Mesendoderm (in vitro differentiated cells): ENCODE measurements around the gene SDC4.

ENCODE experiments used
- DNase-seq: peaks from one replicate; pipeline ENCODE4 v3.0.0; 2013
- H2AK5ac ChIP-seq: 2 replicates; pipeline ENCODE4 v1.6.1; 2013; ENCODE audit warnings: low read length, inconsistent platforms
- H2BK120ac ChIP-seq: 2 replicates; pipeline ENCODE4 v1.6.1; 2013; ENCODE audit warnings: low read depth, mild to moderate bottlenecking, low read length, moderate library complexity, mixed read lengths
- H2BK15ac ChIP-seq: replicated peaks from 2 replicates; pipeline ENCODE4 v1.6.1; 2013; ENCODE audit warnings: low read depth, mild to moderate bottlenecking, moderate library complexity
- H2BK5ac ChIP-seq: 2 replicates; pipeline ENCODE4 v1.6.1; 2013; ENCODE audit warnings: low read length, inconsistent platforms
- H3K18ac ChIP-seq: 2 replicates; pipeline ENCODE4 v1.6.1; 2013; ENCODE audit warnings: mild to moderate bottlenecking, low read length, mixed read lengths
- H3K23ac ChIP-seq: one replicate; pipeline ENCODE4 v1.6.1; 2013; ENCODE audit warnings: low read length
- H3K27ac ChIP-seq: 2 replicates; pipeline ENCODE4 v1.5.1; 2013; ENCODE audit warnings: low read depth, mild to moderate bottlenecking, inconsistent platforms, low read length, moderate library complexity
- H3K27me3 ChIP-seq: 2 replicates; pipeline ENCODE4 v1.6.1; 2013; ENCODE audit warnings: low read length, control low read depth, mild to moderate bottlenecking, inconsistent platforms; ENCODE audit not compliant: insufficient read depth, poor library complexity
- H3K36me3 ChIP-seq: 2 replicates; pipeline ENCODE4 v1.6.1; 2013; ENCODE audit warnings: low read length, inconsistent platforms; ENCODE audit not compliant: control insufficient read depth, insufficient read depth
- H3K4ac ChIP-seq: one replicate; pipeline ENCODE4 v1.6.1; 2013; ENCODE audit warnings: low read depth, mild to moderate bottlenecking, low read length, moderate library complexity
- H3K4me1 ChIP-seq: 2 replicates; pipeline ENCODE4 v1.6.1; 2013; ENCODE audit warnings: low read depth, low read length, inconsistent platforms; ENCODE audit not compliant: control insufficient read depth
- H3K4me2 ChIP-seq: 2 replicates; pipeline ENCODE4 v1.6.1; 2013; ENCODE audit warnings: low read length
- H3K4me3 ChIP-seq: 2 replicates; pipeline ENCODE4 v1.5.1; 2013; ENCODE audit warnings: mild to moderate bottlenecking, low read length
- H3K56ac ChIP-seq: one replicate; pipeline ENCODE4 v1.6.1; 2013; ENCODE audit warnings: low read length
- H3K79me1 ChIP-seq: 2 replicates; pipeline ENCODE4 v1.6.1; 2013; ENCODE audit warnings: low read length, inconsistent platforms
- H3K79me2 ChIP-seq: 2 replicates; pipeline ENCODE4 v1.6.1; 2013; ENCODE audit warnings: mild to moderate bottlenecking, low read length; ENCODE audit not compliant: control insufficient read depth, insufficient read depth
- H3K9ac ChIP-seq: 2 replicates; pipeline ENCODE4 v1.6.1; 2013; ENCODE audit warnings: low read length, inconsistent platforms
- H4K5ac ChIP-seq: one replicate; pipeline ENCODE4 v1.6.1; 2013; ENCODE audit warnings: low read length
- H4K8ac ChIP-seq: one replicate; pipeline ENCODE4 v1.6.1; 2013; ENCODE audit warnings: low read depth, mild to moderate bottlenecking, control low read depth, low read length, moderate library complexity
- WGBS: extraction: QIAGEN DNeasy Blood & Tissue Kit; methylation state at CpG from one replicate; pipeline ENCODE4 v1.1.7; 2013; ENCODE audit warnings: low lambda C conversion rate, missing lambda C conversion rate; ENCODE audit not compliant: insufficient coverage; ENCODE audit errors: extremely low coverage; 5-methylcytosine and 5-hydroxymethylcytosine counted together

SDC4 gene

GRCh38 chr20:45312241-45312640 is 36.0 kb downstream of the SDC4 start:
- Histone ChIP-seq H4K5ac (no peak overlapping the region), H3K27me3 (no peaks in the 10 kb centered on the region), H3K4ac (no peak overlapping the region), H3K79me1 (no peaks in the 10 kb centered on the region), H3K23ac (no peak overlapping the region), H2BK15ac (no peak overlapping the region), H3K9ac (no peak overlapping the region), H3K27ac (no peak overlapping the region), H3K36me3 (no peaks in the 10 kb centered on the region), H4K8ac (no peak overlapping the region), H3K18ac (no peak overlapping the region), H2BK5ac (no peak overlapping the region), H3K56ac (peak overlapping the region; percentile 0), H3K4me2 (peak overlapping the region; percentile 63), H2BK120ac (no peak overlapping the region), H2AK5ac (no peak overlapping the region), H3K4me1 (no peaks in the 10 kb centered on the region), H3K4me3 (no peak overlapping the region), H3K79me2 (no peaks in the 10 kb centered on the region)
- no CpG with 5 or more reads among the region's 21 CpGs for WGBS
- no peak for DNase-seq

GRCh38 chr20:45311589-45312211 is 36.5 kb downstream of the SDC4 start:
- Histone ChIP-seq H3K18ac (no peak overlapping the region), H3K23ac (no peak overlapping the region), H4K5ac (no peak overlapping the region), H2AK5ac (no peak overlapping the region), H3K27ac (no peak overlapping the region), H3K4ac (no peak overlapping the region), H3K4me2 (peak overlapping the region; percentile 63), H3K79me2 (no peaks in the 10 kb centered on the region), H3K56ac (no peak overlapping the region), H3K79me1 (no peaks in the 10 kb centered on the region), H2BK5ac (no peak overlapping the region), H3K27me3 (no peaks in the 10 kb centered on the region), H2BK120ac (no peak overlapping the region), H2BK15ac (no peak overlapping the region), H3K9ac (peak overlapping the region; percentile 35), H4K8ac (no peak overlapping the region), H3K4me3 (no peak overlapping the region), H3K4me1 (no peaks in the 10 kb centered on the region), H3K36me3 (no peaks in the 10 kb centered on the region)
- no CpG with 5 or more reads among the region's 45 CpGs for WGBS
- peak; percentile 82 for DNase-seq

- no peaks in the 10 kb centered on the region for H3K79me2 ChIP-seq
- WGBS: no CpG with 5 or more reads among the region's 3 CpGs
- no peak overlapping the region for H3K4me2 ChIP-seq
- H3K4me1 ChIP-seq: no peaks in the 10 kb centered on the region
- DNase-seq: no peak
- H3K27ac ChIP-seq: no peak overlapping the region
- H3K27me3 ChIP-seq: no peaks in the 10 kb centered on the region
- H2BK120ac ChIP-seq: no peak overlapping the region
- no peak overlapping the region for H2BK15ac ChIP-seq
- no peak overlapping the region for H4K5ac ChIP-seq
- no peaks in the 10 kb centered on the region for H3K36me3 ChIP-seq
- no peak overlapping the region for H2AK5ac ChIP-seq
- H3K4me3 ChIP-seq: no peak overlapping the region
- H4K8ac ChIP-seq: no peak overlapping the region
- H2BK5ac ChIP-seq: no peak overlapping the region
- H3K4ac ChIP-seq: no peak overlapping the region
- no peak overlapping the region for H3K9ac ChIP-seq
- H3K18ac ChIP-seq: no peak overlapping the region
- H3K56ac ChIP-seq: no peak overlapping the region
- H3K23ac ChIP-seq: no peak overlapping the region
- no peaks in the 10 kb centered on the region for H3K79me1 ChIP-seq
Measured at GRCh38 chr20:45309075-45309474, 39.1 kb downstream of the SDC4 start.

GRCh38 chr20:45308117-45308778 is 40.0 kb downstream of the SDC4 start, which contains the start of gene MATN4:
TSS of gene MATN4 (minus strand) at chr20:45308299. CDS start at chr20:45305582, 2,717 bp downstream.
- H2BK5ac ChIP-seq: no peak within 1 kb of the TSS
- H3K18ac ChIP-seq: no peak within 1 kb of the TSS
- H3K27ac ChIP-seq: no peak within 1 kb of the TSS
- no peak within 1 kb of the TSS for H2BK120ac ChIP-seq
- no peak within 1 kb of the TSS for H3K23ac ChIP-seq
- no peak within 1 kb of the TSS for H4K5ac ChIP-seq
- no peak within 1 kb of the TSS for H2AK5ac ChIP-seq
- H3K4ac ChIP-seq: no peak within 1 kb of the TSS
- no peak within 1 kb of the TSS for H3K4me3 ChIP-seq
- H3K79me2 ChIP-seq: no peaks in the 10 kb centered on the region
- H2BK15ac ChIP-seq: no peak within 1 kb of the TSS
- DNase-seq: peak; percentile 63
- H3K36me3 ChIP-seq: no peaks in the 10 kb centered on the region
- H3K27me3 ChIP-seq: no peaks in the 10 kb centered on the region
- H3K4me2 ChIP-seq: no peak within 1 kb of the TSS
- peak within 1 kb of the TSS; percentile 20 for H3K9ac ChIP-seq
- no CpG with 5 or more reads among the region's 20 CpGs for WGBS
- no peaks in the 10 kb centered on the region for H3K79me1 ChIP-seq
- peak within 1 kb of the TSS; percentile 74 for H3K56ac ChIP-seq
- H4K8ac ChIP-seq: no peak within 1 kb of the TSS
- H3K4me1 ChIP-seq: no peaks in the 10 kb centered on the region

- no peak for DNase-seq
- no peak overlapping the region for H2AK5ac ChIP-seq
- no peaks in the 10 kb centered on the region for H3K36me3 ChIP-seq
- H2BK15ac ChIP-seq: no peak overlapping the region
- H3K56ac ChIP-seq: no peak overlapping the region
- no peak overlapping the region for H3K4ac ChIP-seq
- no peaks in the 10 kb centered on the region for H3K79me1 ChIP-seq
- H4K5ac ChIP-seq: no peak overlapping the region
- H3K4me3 ChIP-seq: no peak overlapping the region
- H3K27me3 ChIP-seq: no peaks in the 10 kb centered on the region
- no peak overlapping the region for H3K9ac ChIP-seq
- no peak overlapping the region for H2BK120ac ChIP-seq
- H4K8ac ChIP-seq: no peak overlapping the region
- no peak overlapping the region for H3K18ac ChIP-seq
- no peak overlapping the region for H2BK5ac ChIP-seq
- no peak overlapping the region for H3K23ac ChIP-seq
- H3K4me1 ChIP-seq: no peaks in the 10 kb centered on the region
- no peak overlapping the region for H3K27ac ChIP-seq
- H3K4me2 ChIP-seq: no peak overlapping the region
- no peaks in the 10 kb centered on the region for H3K79me2 ChIP-seq
- WGBS: no CpG with 5 or more reads among the region's 16 CpGs
Measured at GRCh38 chr20:45307076-45307640, 41.1 kb downstream of the SDC4 start.
